GM12875 (cell line): Measurements from ENCODE around the gene TCF7L2.

Experiments used
- H3K4me3 ChIP-seq: one replicate; pipeline ENCODE4 v1.5.1; 2011; ENCODE audit warnings: low read depth, low read length, control low read depth
- CTCF ChIP-seq: IDR thresholded peaks from 2 replicates; pipeline ENCODE4 v1.5.1; 2011; ENCODE audit warnings: low read depth, mild to moderate bottlenecking, control low read depth, inconsistent platforms, low read length, moderate library complexity, borderline replicate concordance; ENCODE audit not compliant: insufficient read depth

The TCF7L2 gene

GRCh38 chr10:113177156-113177935 is 227.3 kb downstream of the TCF7L2 start:
- H3K4me3 ChIP-seq, result no peak overlapping the region
- TF ChIP-seq CTCF, result no peak

DNA sequence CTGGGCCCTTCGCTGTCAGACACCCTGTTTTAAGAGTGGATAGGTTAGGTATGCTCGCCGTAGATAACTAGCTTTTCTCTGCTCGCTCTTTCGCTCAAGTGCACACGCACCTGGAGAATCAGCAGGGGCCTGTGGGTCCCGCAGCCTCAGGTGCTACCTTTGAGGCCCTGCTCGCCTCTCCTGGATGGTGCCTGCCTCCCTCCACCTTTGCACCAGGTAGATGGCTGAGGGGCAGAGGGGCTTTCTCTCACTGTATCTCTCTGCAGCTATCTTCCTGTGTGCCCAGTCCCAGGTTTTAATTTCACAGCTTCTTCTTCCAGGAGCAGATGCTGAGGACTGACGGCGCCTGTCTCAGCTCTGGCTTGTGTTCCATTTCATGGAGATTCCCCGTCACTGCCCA is 227.9 kb downstream of the TCF7L2 start:
- TF ChIP-seq CTCF, result no peak
- H3K4me3 ChIP-seq, result no peak overlapping the region

GRCh38 chr10:113178771-113179170 is 228.7 kb downstream of the TCF7L2 start:
- H3K4me3 ChIP-seq, result no peak overlapping the region
- TF ChIP-seq CTCF, result no peak

GRCh38 chr10:113179265-113179664 is 229.2 kb downstream of the TCF7L2 start:
- no peak overlapping the region for H3K4me3 ChIP-seq
- TF ChIP-seq CTCF, result no peak

GRCh38 chr10:113179966-113180365 is 229.9 kb downstream of the TCF7L2 start:
- H3K4me3 ChIP-seq, result no peak overlapping the region
- TF ChIP-seq CTCF, result no peak

GRCh38 chr10:113180401-113181154 is 230.5 kb downstream of the TCF7L2 start:
- no peak overlapping the region for H3K4me3 ChIP-seq
- no peak for TF ChIP-seq CTCF

- no peak for TF ChIP-seq CTCF
- no peak overlapping the region for H3K4me3 ChIP-seq
Observed at GRCh38 chr10:113182154-113182553, 232.1 kb downstream of the TCF7L2 start.
